IPS DF 19.7 (cell line): ENCODE results near the gene MDK.
"Not testable (repeated sequence)": the region's sequence is repeated elsewhere in the genome, so short reads cannot be mapped to it uniquely, and the experiment has no call there.

ENCODE experiments used
- DNase-seq: peaks from one replicate; pipeline ENCODE4 v3.0.0-alpha.2; 2013; ENCODE audit warnings: low read depth, low spot score

Gene MDK

DNA sequence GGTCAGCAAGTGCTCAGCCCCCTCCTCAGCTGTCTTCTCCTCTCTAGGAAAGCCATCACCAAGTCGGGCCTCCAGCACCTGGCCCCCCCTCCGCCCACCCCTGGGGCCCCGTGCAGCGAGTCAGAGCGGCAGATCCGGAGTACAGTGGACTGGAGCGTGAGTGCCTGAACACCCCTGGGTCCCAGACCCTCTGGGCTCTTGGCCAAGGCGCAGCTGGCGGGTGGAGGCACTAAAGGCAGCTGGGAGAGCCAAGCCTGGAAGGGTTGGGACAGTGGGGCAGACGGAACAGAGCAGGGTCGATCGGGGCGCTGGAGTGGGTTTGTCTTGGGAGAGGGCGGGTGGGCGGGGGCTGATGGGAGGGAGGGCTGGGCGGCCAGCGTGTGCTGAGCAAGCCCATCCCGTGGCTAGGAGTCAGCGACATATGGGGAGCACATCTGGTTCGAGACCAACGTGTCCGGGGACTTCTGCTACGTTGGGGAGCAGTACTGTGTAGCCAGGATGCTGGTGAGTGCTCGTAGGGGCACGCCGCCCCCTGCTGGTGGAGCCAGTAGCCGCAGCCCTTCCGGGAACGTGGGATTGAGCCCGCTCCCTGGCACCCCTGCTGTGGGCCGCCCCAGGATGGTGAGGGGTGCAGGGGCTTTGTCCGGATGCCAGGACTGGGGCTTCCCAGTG lies 14.1 kb upstream of the MDK start:
- no peak for DNase-seq

DNA sequence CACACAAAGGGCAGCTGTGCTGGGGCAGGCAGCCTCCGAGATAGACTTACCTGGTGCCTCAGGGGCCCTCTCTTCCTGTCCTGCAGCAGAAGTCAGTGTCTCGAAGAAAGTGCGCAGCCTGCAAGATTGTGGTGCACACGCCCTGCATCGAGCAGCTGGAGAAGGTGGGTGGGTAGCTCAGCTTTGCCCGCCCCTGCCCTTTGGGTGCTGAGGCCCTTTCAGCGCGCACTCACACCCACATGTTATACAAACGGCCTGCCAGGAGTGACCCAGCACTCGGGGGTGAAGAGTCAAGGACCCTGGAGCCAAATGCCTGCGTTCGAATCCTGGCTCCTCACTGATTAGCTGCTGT lies 13.6 kb upstream of the MDK start:
- no peak for DNase-seq

DNA sequence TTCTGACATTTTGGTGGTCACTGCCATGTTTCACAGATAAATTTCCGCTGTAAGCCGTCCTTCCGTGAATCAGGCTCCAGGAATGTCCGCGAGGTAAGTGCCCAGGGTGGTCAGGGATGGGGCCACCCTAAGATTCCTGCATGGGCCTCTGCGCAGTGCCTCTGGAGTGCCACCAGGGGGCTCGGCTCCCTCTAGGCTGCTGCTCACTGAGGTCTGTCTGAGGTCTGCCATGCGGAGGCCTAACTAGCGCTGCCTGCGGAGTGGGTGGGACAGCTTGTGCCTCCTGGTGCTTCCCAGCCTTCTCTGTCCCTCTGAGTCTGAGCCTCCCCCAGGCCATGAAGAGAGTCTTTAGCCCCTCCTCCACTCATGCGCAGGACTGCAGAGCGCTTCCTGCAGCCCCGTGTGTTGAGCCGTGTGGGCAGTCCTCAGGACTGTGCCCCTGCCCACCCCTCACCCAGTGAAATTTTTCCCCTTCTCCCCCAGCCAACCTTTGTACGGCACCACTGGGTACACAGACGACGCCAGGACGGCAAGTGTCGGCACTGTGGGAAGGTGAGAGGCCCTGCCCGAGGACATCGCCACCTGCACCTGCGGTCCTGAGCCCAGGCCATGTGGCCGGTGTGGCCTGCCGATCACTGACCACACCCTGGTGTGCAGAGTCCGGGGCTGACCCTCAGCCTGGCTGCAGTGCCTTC lies 11.9 kb upstream of the MDK start:
- DNase-seq, result no peak

DNA sequence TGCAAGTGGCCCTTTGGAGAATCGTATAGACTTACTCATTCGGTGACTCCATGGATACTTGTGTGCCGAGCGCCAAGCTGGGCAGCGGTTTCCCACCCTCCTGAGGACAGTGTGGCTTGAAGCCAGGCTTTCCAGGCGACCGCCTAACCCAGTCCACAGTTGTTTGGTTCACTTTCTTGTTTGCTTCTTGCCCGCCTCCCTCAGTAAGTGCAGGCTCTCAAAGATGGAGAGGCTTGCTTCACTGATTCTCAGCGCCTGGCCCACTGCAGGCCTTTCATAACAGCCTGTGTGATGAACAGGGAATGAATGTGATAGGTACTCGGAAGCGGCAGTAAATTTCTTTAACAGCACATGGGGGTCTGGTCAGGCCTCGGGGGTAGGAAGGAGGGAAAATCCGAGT lies 11.2 kb upstream of the MDK start:
- DNase-seq, result no peak

- DNase-seq, result not testable (repeated sequence)
Observed at GRCh38 chr11:46371262-46371661, 10.2 kb upstream of the MDK start.

DNA sequence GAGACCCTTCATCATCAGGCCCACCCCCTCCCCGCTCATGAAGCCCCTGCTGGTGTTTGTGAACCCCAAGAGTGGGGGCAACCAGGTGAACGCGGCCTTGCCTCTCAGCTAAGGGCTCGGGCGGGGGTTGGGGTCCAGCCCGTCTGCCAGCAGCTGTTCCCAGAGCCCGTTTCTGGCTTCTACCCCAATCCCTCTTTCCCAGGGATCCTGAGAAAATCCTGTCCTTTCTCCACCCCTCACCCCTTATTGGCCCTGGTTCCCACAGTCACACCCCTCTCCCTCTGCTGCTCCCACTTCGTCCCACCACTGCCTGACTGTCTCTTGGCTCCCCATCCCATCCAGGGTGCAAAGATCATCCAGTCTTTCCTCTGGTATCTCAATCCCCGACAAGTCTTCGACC lies 9.4 kb upstream of the MDK start:
- no peak for DNase-seq

DNA sequence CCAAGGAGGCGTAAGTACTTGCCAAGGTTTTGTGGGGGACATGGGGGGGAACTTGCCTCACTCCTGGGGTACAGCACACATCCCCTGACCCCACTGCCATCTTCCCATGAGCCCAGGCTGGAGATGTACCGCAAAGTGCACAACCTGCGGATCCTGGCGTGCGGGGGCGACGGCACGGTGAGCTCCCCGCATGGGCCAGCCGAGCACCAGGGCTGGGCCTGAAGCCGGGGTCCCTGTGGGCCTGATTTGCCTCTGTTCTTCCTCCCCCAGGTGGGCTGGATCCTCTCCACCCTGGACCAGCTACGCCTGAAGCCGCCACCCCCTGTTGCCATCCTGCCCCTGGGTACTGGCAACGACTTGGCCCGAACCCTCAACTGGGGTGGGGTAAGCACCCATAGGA lies 9.0 kb upstream of the MDK start:
- DNase-seq, result not testable (repeated sequence)

GRCh38 chr11:46373787-46374740 lies 7.4 kb upstream of the MDK start:
- no peak for DNase-seq

- no peak for DNase-seq
Observed at GRCh38 chr11:46374815-46375214, 6.7 kb upstream of the MDK start.

GRCh38 chr11:46375392-46376101 lies 5.9 kb upstream of the MDK start:
- DNase-seq, result no peak

DNA sequence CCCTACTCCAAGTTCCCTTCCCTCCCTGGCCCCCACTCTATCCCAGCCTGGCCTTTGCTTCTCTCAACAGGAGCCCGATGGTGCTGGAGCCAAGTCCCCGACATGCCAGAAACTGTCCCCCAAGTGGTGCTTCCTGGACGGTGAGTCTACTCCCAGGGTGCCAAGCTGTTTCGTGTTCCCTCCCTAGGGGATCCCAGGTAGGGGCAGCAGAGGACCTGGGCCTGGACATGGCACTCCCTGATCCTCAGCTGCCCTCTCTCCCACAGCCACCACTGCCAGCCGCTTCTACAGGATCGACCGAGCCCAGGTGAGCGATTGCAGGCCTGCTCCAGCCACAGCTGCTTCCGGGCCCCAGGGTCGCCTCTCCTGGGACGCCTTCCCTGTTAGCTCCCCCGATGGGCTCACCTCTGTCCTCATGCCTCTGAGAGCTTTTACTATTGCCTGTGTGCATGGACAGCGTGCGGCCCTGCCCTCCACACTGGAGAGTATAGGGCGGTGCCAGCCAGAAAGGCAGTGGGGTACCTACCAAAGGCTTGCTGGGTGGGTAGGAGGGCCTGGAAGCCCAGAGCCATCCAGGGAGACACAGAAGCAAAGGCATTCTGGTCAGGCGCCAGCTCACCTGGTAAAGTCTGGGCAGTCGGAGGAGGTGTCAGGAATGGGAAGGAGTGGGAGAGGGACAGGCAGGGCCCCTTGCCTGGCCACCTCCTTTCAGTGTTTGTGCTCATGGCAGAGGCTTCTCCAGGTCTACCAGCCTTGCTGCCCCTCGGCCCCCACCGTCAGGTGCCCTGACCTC lies 5.0 kb upstream of the MDK start:
- DNase-seq, result no peak

GRCh38 chr11:46377290-46377689 lies 4.2 kb upstream of the MDK start:
- DNase-seq, result no peak

DNA sequence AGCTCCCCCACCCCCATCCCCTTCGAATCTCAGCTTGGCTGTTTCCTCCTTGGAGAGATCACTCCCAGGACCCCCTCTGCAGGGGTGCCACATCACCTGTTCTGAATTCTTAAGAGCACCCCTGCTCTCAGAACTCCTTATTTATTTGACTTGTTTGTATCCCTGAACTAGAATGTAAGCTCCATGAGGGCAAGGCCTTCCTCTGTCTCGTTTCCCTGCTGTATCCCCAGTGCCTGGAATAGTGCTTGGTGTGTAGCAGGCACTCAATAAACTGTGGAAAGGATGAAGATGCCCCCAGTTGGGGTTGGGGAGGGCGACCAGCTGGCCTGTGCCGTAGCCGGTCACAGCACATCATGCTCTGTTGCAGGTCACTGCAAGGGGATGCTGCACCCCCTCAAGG lies 3.6 kb upstream of the MDK start:
- DNase-seq, result no peak

DNA sequence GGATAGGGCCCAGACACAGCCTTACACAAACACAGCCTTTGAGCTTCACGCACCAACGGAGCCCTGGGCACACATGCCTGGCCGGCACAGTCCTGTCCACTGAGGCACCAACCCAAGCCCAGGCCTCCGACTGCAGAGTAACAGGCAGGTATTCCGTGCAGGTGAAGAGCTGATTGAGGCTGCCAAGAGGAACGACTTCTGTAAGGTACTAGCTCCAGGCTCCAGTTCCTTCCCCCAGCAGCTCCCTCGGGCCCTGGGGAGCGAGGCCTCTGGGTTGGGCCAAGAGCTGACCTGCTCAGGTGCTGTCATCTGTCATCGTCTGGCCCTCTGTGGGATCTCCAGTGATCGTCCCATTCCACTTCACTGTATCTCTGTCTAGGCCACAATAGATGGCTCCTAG lies 3.2 kb upstream of the MDK start:
- no peak for DNase-seq

DNA sequence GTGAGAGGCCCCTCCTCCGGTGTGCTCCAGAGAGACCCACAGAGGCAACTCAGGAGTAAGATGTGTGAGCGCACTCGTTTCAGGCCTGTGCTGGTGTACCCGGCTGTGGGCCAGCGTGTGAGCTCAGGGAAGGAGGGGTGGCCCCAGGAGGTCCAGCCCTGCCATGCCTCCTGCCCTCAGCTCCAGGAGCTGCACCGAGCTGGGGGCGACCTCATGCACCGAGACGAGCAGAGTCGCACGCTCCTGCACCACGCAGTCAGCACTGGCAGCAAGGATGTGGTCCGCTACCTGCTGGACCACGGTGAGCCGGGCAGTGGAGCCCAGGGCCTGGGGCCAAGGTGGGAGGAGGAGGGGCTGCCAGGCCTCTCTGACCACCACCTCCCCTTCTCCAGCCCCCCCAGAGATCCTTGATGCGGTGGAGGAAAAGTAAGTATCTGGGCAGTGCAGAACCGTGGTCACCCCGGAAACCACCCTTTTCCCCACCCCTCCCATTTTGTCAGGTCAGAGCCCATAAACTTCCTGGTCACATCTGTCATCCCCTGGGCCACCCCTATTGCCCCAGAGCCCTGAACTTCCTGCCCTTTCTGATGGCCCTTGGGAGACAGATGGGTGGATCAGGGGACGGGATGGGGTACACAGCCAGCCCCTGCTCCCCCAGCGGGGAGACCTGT lies 2.5 kb upstream of the MDK start:
- DNase-seq, result no peak

DNA sequence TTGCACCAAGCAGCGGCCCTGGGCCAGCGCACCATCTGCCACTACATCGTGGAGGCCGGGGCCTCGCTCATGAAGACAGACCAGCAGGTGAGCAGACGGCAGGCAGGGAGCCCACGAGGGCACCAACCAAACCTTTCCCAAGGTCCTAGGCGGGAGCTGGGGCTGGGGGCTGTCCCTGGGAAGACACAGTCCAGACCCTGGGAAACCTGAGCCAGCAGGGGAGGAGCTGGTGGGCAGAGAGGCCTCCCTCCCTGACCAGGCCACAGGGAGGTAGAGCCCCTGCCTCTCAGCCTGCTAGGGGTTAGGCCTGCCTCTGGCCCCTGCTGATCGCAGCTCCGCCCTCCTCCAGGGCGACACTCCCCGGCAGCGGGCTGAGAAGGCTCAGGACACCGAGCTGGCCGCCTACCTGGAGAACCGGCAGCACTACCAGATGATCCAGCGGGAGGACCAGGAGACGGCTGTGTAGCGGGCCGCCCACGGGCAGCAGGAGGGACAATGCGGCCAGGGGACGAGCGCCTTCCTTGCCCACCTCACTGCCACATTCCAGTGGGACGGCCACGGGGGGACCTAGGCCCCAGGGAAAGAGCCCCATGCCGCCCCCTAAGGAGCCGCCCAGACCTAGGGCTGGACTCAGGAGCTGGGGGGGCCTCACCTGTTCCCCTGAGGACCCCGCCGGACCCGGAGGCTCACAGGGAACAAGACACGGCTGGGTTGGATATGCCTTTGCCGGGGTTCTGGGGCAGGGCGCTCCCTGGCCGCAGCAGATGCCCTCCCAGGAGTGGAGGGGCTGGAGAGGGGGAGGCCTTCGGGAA lies 1.8 kb upstream of the MDK start:
- DNase-seq, result not testable (repeated sequence)

DNA sequence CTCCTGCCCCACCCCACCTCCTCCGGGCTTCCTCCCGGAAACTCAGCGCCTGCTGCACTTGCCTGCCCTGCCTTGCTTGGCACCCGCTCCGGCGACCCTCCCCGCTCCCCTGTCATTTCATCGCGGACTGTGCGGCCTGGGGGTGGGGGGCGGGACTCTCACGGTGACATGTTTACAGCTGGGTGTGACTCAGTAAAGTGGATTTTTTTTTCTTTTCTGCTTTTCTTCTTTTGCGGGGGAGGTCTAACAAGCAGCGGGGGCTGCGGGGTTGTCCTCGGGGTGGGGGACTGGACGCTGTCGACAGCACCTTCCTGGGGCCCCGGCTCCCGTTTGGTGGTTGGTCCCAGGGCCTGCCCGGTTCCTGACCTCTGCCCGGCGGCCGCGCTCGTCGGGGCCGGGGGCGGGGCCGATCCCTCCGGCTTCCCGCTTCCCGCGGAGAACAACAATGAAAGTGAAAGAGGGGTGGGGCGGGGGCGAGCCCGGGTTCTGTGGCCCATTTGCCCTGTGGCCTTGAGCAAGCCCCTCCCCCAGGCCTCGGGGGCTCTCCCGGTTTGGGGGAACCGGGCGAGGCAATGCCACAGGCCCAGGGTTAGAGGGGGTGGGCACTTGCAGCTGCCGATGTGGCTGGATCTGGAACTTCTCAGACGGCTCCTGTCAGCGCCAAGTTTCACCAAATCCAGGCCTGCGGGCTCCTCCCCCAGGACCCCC lies 975 bp upstream of the MDK start:
- DNase-seq, result no peak

DNA sequence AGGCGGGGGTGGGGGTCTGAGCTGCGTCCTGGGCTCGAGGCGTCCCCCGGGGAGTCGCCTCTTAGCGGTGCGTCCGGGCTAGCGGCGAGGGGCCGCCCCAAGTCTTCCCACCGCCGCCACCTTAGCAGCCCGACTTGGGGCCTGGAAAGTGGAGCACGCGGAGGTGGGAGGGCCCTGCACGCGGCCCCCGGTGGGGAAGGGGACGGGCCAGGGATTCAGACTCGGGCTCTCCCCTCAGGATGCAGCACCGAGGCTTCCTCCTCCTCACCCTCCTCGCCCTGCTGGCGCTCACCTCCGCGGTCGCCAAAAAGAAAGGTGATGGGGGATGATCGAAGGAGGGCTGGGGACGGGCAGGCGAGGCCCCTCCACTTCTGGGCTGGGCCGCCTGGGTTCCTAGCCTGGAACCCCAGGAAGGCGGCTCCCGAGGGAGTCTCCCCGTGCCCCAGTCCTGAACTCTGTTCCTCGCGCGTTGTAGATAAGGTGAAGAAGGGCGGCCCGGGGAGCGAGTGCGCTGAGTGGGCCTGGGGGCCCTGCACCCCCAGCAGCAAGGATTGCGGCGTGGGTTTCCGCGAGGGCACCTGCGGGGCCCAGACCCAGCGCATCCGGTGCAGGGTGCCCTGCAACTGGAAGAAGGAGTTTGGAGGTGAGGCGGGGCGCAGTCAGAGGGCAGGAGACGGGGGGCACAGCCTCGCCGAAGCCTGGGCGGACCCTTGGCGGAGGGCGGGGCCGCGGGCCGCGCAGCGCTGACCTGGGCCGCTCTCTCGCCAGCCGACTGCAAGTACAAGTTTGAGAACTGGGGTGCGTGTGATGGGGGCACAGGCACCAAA lies 563 bp downstream of the MDK start:
- DNase-seq, result no peak
